A549 (cell line): Measurements from ENCODE around the gene CHD1L. TPM values are rescaled to one million over a fixed set of nuclear protein-coding genes. Genes with fewer than 3 reads are reported as not detected.
"Not testable (repeated sequence)": the region's sequence is repeated elsewhere in the genome, so short reads cannot be mapped to it uniquely, and the experiment has no call there.

ENCODE experiments used
- ATAC-seq, 2 experiments: fragments of 200-7000 bp in 1 of 2; fragments of >200 bp in 1 of 2; cut with Nextera tagmentation in 1 of 2; cut with Tn5 transposase in 1 of 2; 3 replicates each; pipeline versions ENCODE4 v1.8.0 to v1.9.1; 2018 to 2020; ENCODE audit warnings: mild to moderate bottlenecking in 1 of 2, moderate library complexity in 1 of 2
- CTCF ChIA-PET: fragments of 300-600 bp; sonication (Branson Sonifier 250); formaldehyde crosslinking; extraction: SDS; loops from one replicate; lab custom pipeline; 2021; ENCODE audit warnings: antibody characterized with exemption, inconsistent platforms; lab: Yijun Ruan, JAX
- POLR2A ChIA-PET: fragments of 350-600 bp; formaldehyde crosslinking; extraction: SDS; loops from one replicate; lab custom pipeline; 2021; ENCODE audit warnings: antibody characterized with exemption, inconsistent platforms; lab: Yijun Ruan, JAX
- DNase-seq, 2 experiments: peaks; one replicate each; pipeline versions ENCODE4 v3.0.0 to v3.0.0-alpha.2; 2011 to 2016; ENCODE audit warnings: low read depth in 1 of 2, low spot score in 1 of 2
- FAIRE-seq: peaks from 2 replicates; lab custom pipeline; 2011; peaks lifted over from hg19 to GRCh38; lab: Jason Lieb, UNC
- H3K27ac ChIP-seq, 2 experiments: fragments of >200 bp; sonication (Bioruptor Twin); formaldehyde crosslinking; 3 replicates each; pipeline ENCODE4 v1.5.1; 2016 to 2017
- H3K4me1 ChIP-seq: fragments of >200 bp; sonication (Bioruptor Twin); formaldehyde crosslinking; 3 replicates; pipeline ENCODE4 v1.6.1; 2016
- H3K4me2 ChIP-seq: fragments of >200 bp; sonication (Bioruptor Twin); formaldehyde crosslinking; 3 replicates; pipeline ENCODE4 v1.6.1; 2016
- H3K4me3 ChIP-seq: fragments of >200 bp; sonication (Bioruptor Twin); formaldehyde crosslinking; 3 replicates; pipeline ENCODE4 v1.5.1; 2016
- H3K9me3 ChIP-seq: fragments of >200 bp; sonication (Bioruptor Twin); formaldehyde crosslinking; 3 replicates; pipeline ENCODE4 v1.6.1; 2016
- BHLHE40 ChIP-seq: IDR thresholded peaks from 2 replicates; pipeline ENCODE4 v1.6.1; 2012; ENCODE audit warnings: low read depth, low read length, inconsistent platforms
- CBX8 ChIP-seq: fragments of 200-600 bp; sonication (generic); IDR thresholded peaks from 2 replicates; pipeline ENCODE4 v1.6.1; 2016
- CHD4 ChIP-seq: fragments of 200-600 bp; sonication (generic); IDR thresholded peaks from 2 replicates; pipeline ENCODE4 v1.6.1; 2016; ENCODE audit warnings: antibody characterized with exemption, mild to moderate bottlenecking, borderline replicate concordance
- EHMT2 ChIP-seq: fragments of 200-600 bp; sonication (generic); IDR thresholded peaks from 2 replicates; pipeline ENCODE4 v1.6.1; 2016; ENCODE audit warnings: antibody characterized with exemption, low read depth, mild to moderate bottlenecking, moderate library complexity
- EP300 ChIP-seq, 2 experiments: fragments of >200 bp; sonication (Bioruptor Twin); formaldehyde crosslinking; IDR thresholded peaks; 2 replicates in 1 of 2; 3 replicates in 1 of 2; pipeline ENCODE4 v1.6.1; 2016 to 2017
- FOSB ChIP-seq: fragments of 250-450 bp; sonication (Bioruptor Pico); IDR thresholded peaks from 2 replicates; pipeline ENCODE4 v1.5.0; 2020; ENCODE audit warnings: mild to moderate bottlenecking, moderate library complexity
- FOSL2 ChIP-seq, 2 experiments: fragments of 450-650 bp in 1 of 2; fragments of >200 bp in 1 of 2; sonication (Bioruptor Twin) in 1 of 2; formaldehyde crosslinking; IDR thresholded peaks; 2 replicates each; pipeline versions ENCODE4 v1.5.0 to v1.6.1; 2016 to 2020; ENCODE audit warnings: mild to moderate bottlenecking in 1 of 2, moderate library complexity in 1 of 2
- FOXS1 ChIP-seq: fragments of 250-450 bp; sonication (Bioruptor Pico); IDR thresholded peaks from 2 replicates; pipeline ENCODE4 v1.5.0; 2020; ENCODE audit warnings: mild to moderate bottlenecking, moderate library complexity
- HES2 ChIP-seq: fragments of >200 bp; sonication (Bioruptor Twin); formaldehyde crosslinking; IDR thresholded peaks from 2 replicates; pipeline ENCODE4 v1.6.1; 2016
- JUNB ChIP-seq: fragments of >200 bp; sonication (Bioruptor Twin); formaldehyde crosslinking; IDR thresholded peaks from 2 replicates; pipeline ENCODE4 v1.6.1; 2016
- KDM1A ChIP-seq: fragments of 200-600 bp; sonication (generic); IDR thresholded peaks from 2 replicates; pipeline ENCODE4 v1.6.1; 2016; ENCODE audit warnings: low read depth, mild to moderate bottlenecking
- MAX ChIP-seq: IDR thresholded peaks from 2 replicates; pipeline ENCODE4 v1.6.1; 2012
- PBX3 ChIP-seq: IDR thresholded peaks from 2 replicates; pipeline ENCODE4 v1.6.1; 2012
- PHF8 ChIP-seq: fragments of 200-600 bp; sonication (generic); IDR thresholded peaks from 2 replicates; pipeline ENCODE4 v1.6.1; 2016; ENCODE audit warnings: low read depth, mild to moderate bottlenecking, antibody characterized with exemption, moderate library complexity, borderline replicate concordance
- RAD21 ChIP-seq, 2 experiments: fragments of >200 bp in 1 of 2; sonication (Bioruptor Twin) in 1 of 2; formaldehyde crosslinking in 1 of 2; IDR thresholded peaks in 1 of 2; conservative IDR thresholded peaks in 1 of 2; 2 replicates in 1 of 2; 3 replicates in 1 of 2; pipeline ENCODE4 v1.6.1; 2012 to 2018; ENCODE audit warnings: inconsistent platforms in 1 of 2
- REST ChIP-seq: fragments of 200-600 bp; sonication (generic); IDR thresholded peaks from 2 replicates; pipeline ENCODE4 v1.6.1; 2016; ENCODE audit warnings: antibody characterized with exemption, mild to moderate bottlenecking, moderate library complexity
- TFCP2L1 ChIP-seq: fragments of 250-450 bp; sonication (Bioruptor Pico); IDR thresholded peaks from 2 replicates; pipeline ENCODE4 v1.5.0; 2021; ENCODE audit warnings: mild to moderate bottlenecking
- TP53 ChIP-seq: fragments of 250-450 bp; sonication (Bioruptor Pico); IDR thresholded peaks from 2 replicates; pipeline ENCODE4 v1.5.0; 2021; ENCODE audit warnings: mild to moderate bottlenecking, moderate library complexity
- ZFP36 ChIP-seq: fragments of 450-650 bp; IDR thresholded peaks from 2 replicates; pipeline ENCODE4 v1.6.1; 2014; ENCODE audit warnings: borderline replicate concordance; ENCODE audit not compliant: partially characterized antibody
- ZSCAN20 ChIP-seq: fragments of 250-450 bp; sonication (Bioruptor Pico); IDR thresholded peaks from 2 replicates; pipeline ENCODE4 v1.8.0; 2022; ENCODE audit warnings: mild to moderate bottlenecking, moderate library complexity
- WGBS: methylation state at CpG from one replicate; pipeline ENCODE4 v1.1.6; 2017; ENCODE audit errors: missing lambda C conversion rate; 5-methylcytosine and 5-hydroxymethylcytosine counted together
- polyA plus RNA-seq, 4 experiments: library from polyadenylated mRNA; depleted of rRNA in 3 of 4; stranded (reverse); fragments of >200 nt; fragmentation: RNase III in 1 of 4; extraction: RNeasy Plus Mini Kit Qiagen cat#74134 plus additional on column Dnase treatment in 1 of 4; gene quantifications; 2 replicates in 3 of 4; 3 replicates in 1 of 4; pipeline ENCODE4 v1.2.3, GENCODE V29; 2011 to 2017

Gene CHD1L
- polyA plus RNA-seq, 2 of the 4 experiments (the other 2 are of a cell fraction) = 37.0 to 61.2 TPM

- Histone ChIP-seq H3K4me1 (no peaks in the 10 kb centered on the region), H3K4me3 (peak within 1 kb of the TSS; percentile 63), H3K27ac (peak within 1 kb of the TSS; percentile 65 to 86), H3K4me2 (peak within 1 kb of the TSS; percentile 71), H3K9me3 (no peaks in the 10 kb centered on the region)
- DNase-seq (peak; percentile 73 to 76), FAIRE-seq (no peak), ATAC-seq (peak; percentile 99)
- WGBS = 2% methylated on average over 17 of the region's 17 CpGs
- POLR2A ChIA-PET = interaction anchor here (1.0 kb wide), 1 partner anchor 17 kb away, joined by 3 read pairs; the partner anchor contains the start of gene CHD1L
- CTCF ChIA-PET = interaction anchor here (0.9 to 1.2 kb wide), 4 partner anchors 12 to 53 kb away, joined by 3 to 8 read pairs (median 6); partner anchors contain the start of genes CHD1L and PRKAB2
- TF ChIP-seq RAD21 (conservative IDR thresholded peaks at IDR 0.05 in 1 of 2, IDR thresholded peaks at IDR 0.05 in 1 of 2) = 0 out of 5 replicates have a peak, but pooled peaks of 1 of the 2 experiments have one; percentile 1
- peak; percentile 49; the same call in 1 of the 2 replicates for TF ChIP-seq MAX
- TF ChIP-seq TFCP2L1 (CRISPR knock-in tag) = no peak
Measured at GRCh38 chr1:147225193-147225730, 17.2 kb upstream of the CHD1L start, which contains the start of gene FMO5. Gene FMO5, minus strand, starts transcription at chr1:147225339. Its CDS starts 310 bp downstream, at chr1:147225029.

GRCh38 chr1:147231032-147231431 lies 11.5 kb upstream of the CHD1L start:
- WGBS = 47% methylated on average over 5 of the region's 5 CpGs

GRCh38 chr1:147233903-147234302 lies 8.6 kb upstream of the CHD1L start:
- 72% methylated on average over 8 of the region's 8 CpGs for WGBS
- H3K4me2 ChIP-seq, H3K27ac ChIP-seq, H3K9me3 ChIP-seq, ATAC-seq, DNase-seq, H3K4me3 ChIP-seq, CTCF ChIA-PET, POLR2A ChIA-PET, FAIRE-seq: not testable (repeated sequence)
- H3K4me1 ChIP-seq = peaks cover 26% of the 10 kb centered on the region

More at GRCh38 chr1:147231032-147231431, 11.5 kb upstream of the CHD1L start:
- DNase-seq, FAIRE-seq, H3K4me3 ChIP-seq, H3K9me3 ChIP-seq, H3K27ac ChIP-seq, H3K4me1 ChIP-seq, ATAC-seq, POLR2A ChIA-PET, H3K4me2 ChIP-seq: not testable (repeated sequence)
- CTCF ChIA-PET = interaction anchor here (0.6 kb wide), 1 partner anchor 12 kb away, joined by 3 read pairs; no protein-coding TSS in a partner anchor

- no peak for FAIRE-seq
- H3K4me3 ChIP-seq = no peak overlapping the region
- no peak for TF ChIP-seq HES2
- no peak for TF ChIP-seq KDM1A
- TF ChIP-seq CBX8 = no peak
- TF ChIP-seq CHD4 = no peak
- TF ChIP-seq FOSB = no peak
- no peak for TF ChIP-seq ZSCAN20
- TF ChIP-seq FOXS1 = no peak
- no peak for TF ChIP-seq ZFP36
- no peak for TF ChIP-seq TP53 (CRISPR knock-in tag)
- no peak for TF ChIP-seq PHF8
- TF ChIP-seq JUNB = no peak
- TF ChIP-seq EP300 (IDR thresholded peaks at IDR 0.05) = no peak
- no peak for TF ChIP-seq EHMT2
- TF ChIP-seq REST = no peak
- TF ChIP-seq FOSL2 (IDR thresholded peaks at IDR 0.05) = no peak
- no peak for TF ChIP-seq FOSL2 (CRISPR knock-in tag; IDR thresholded peaks at IDR 0.05)
- no peak for TF ChIP-seq BHLHE40
- TF ChIP-seq PBX3 = no peak
- TF ChIP-seq, all 56 proteins: peak for 0
- H3K9me3 ChIP-seq = no peaks in the 10 kb centered on the region
- DNase-seq (no peak), ATAC-seq (no peak)
- peaks cover 37% of the 10 kb centered on the region for H3K4me1 ChIP-seq
- 100% methylated on average over 1 of the region's 1 CpG for WGBS
- POLR2A ChIA-PET = no interaction called here
- H3K4me2 ChIP-seq = no peak overlapping the region
- CTCF ChIA-PET = interaction anchor here (1.3 kb wide), 1 partner anchor 69 kb away, joined by 3 read pairs; no protein-coding TSS in a partner anchor
- H3K27ac ChIP-seq = no peak overlapping the region
Measured at GRCh38 chr1:147235822-147236221, 6.7 kb upstream of the CHD1L start.
